Subcutaneous adipose tissue (tissue), 4 donors: ENCODE results near the gene GJB1. TPM values are rescaled to one million over a fixed set of nuclear protein-coding genes. Genes with fewer than 3 reads are reported as not detected.

Source experiments
- total RNA-seq, 4 donors: library from RNA; depleted of rRNA; stranded (reverse); fragments of >200 nt; gene quantifications; one replicate each; pipeline ENCODE4 v1.1.0, GENCODE V29; 2016
- TF ChIP-seq, protein P1 (sequence below): fragments of 450-650 bp; IDR thresholded peaks from one replicate; pipeline ENCODE4 v1.5.1; 2016; ENCODE audit warnings: low read depth, mild to moderate bottlenecking, control low read depth, antibody characterized with exemption, moderate library complexity

Gene GJB1
- total RNA-seq, 4 donors from 2014 or later: not detected

DNA sequence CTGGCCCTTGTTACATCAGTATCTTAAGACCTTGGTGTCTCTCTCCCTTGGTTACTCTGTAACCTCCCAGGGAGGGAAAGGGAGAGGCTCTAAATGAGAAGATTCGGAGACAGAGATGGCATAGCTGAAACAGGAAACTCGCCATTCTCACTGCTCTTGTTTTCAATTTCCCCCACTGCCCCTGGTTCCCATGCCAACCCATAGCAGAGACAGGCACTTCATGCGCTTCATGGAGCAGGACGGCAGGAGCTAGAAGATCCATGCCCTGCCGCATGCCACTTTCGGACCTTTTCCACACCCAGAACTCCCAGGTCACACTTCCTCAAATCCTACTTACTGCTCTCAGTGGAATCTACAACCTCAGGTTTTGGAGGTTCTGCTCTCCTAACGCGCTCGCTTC, 27.8 kb downstream of the GJB1 start:
- TF ChIP-seq, protein P1, sequence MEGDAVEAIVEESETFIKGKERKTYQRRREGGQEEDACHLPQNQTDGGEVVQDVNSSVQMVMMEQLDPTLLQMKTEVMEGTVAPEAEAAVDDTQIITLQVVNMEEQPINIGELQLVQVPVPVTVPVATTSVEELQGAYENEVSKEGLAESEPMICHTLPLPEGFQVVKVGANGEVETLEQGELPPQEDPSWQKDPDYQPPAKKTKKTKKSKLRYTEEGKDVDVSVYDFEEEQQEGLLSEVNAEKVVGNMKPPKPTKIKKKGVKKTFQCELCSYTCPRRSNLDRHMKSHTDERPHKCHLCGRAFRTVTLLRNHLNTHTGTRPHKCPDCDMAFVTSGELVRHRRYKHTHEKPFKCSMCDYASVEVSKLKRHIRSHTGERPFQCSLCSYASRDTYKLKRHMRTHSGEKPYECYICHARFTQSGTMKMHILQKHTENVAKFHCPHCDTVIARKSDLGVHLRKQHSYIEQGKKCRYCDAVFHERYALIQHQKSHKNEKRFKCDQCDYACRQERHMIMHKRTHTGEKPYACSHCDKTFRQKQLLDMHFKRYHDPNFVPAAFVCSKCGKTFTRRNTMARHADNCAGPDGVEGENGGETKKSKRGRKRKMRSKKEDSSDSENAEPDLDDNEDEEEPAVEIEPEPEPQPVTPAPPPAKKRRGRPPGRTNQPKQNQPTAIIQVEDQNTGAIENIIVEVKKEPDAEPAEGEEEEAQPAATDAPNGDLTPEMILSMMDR: no peak

DNA sequence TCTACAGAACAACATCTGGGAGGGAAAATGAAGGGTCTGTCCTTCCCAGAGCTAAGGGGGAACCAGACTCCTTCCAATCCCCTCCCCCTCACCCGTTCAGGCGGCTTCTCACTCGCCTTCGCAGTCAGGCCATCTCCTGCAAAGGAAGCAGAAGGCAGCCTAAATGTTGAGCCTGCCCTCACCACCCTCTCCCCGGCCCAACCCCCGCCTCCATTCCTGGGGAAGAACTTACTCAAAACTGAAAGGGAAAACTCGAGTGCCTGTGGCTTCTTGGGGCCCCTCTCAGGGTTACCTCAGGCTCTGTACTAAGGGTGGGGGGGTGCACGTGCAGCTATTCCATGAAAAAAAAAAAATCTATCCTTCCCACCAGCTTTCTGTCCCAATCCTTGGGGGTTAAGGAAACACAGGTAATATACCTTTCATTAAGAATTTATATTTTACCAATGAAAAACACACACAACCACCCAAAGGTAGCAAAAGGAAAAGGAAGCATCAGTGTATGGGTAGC, 28.5 kb downstream of the GJB1 start:
- TF ChIP-seq, protein P1: no peak

DNA sequence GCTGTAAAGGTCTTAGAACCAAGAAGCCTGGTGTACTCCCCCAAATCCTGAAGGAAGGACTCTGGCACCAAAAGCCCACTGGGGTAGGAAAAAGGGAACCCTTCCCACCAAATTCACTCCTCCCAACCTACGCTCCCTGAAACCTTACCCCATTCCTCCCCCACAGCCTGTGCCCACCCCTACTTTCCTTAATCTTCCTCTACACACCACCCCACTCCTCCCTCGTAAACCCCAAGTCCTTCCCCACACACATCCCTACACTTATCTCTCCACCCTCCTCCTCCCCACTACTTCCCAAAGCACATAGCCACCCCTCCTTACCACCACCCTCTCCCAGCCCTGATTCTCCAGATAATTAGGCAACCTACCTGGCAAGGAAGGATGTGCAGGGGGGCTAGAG, 29.2 kb downstream of the GJB1 start:
- TF ChIP-seq, protein P1: no peak

DNA sequence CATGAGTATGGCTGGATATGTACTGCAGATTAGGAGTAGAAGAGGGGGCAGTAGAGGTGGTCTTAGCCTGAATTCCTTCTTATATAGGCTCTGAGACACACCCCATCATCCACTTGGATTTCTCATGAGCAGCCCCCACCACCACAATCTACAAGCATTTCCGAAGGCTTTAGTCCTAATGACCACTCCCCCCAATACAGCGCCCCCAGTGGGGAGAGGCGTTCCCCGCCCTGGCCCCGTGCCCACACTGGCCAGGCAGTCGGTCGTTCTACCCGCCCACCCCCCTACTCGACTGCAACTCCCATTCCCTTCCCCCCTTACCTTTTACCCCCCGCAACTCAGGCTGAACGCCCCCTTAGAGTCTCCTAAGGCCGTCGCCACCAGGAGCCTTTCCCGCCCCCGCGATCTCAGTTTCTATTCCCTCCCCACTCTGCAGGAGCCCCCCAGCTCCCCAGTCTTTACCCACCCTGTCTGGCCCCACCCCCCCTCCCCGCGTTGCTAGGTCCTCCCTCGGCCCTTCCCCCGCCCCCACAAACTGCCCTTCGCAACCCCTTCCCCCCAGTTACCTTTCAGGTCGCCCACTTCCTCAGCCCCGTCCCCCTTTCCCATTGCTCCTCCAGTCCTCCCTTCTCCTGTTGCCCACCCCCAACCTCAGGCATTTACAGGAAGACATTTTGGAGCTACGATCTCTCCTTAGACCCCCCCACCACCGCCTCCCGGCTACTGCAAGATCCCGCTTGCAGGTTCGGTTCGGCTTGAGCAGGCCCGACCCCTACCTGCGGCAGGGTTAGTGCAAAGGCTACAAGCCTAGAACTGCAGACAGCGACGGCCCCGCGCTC, 30.4 kb downstream of the GJB1 start:
- TF ChIP-seq, protein P1: no peak

DNA sequence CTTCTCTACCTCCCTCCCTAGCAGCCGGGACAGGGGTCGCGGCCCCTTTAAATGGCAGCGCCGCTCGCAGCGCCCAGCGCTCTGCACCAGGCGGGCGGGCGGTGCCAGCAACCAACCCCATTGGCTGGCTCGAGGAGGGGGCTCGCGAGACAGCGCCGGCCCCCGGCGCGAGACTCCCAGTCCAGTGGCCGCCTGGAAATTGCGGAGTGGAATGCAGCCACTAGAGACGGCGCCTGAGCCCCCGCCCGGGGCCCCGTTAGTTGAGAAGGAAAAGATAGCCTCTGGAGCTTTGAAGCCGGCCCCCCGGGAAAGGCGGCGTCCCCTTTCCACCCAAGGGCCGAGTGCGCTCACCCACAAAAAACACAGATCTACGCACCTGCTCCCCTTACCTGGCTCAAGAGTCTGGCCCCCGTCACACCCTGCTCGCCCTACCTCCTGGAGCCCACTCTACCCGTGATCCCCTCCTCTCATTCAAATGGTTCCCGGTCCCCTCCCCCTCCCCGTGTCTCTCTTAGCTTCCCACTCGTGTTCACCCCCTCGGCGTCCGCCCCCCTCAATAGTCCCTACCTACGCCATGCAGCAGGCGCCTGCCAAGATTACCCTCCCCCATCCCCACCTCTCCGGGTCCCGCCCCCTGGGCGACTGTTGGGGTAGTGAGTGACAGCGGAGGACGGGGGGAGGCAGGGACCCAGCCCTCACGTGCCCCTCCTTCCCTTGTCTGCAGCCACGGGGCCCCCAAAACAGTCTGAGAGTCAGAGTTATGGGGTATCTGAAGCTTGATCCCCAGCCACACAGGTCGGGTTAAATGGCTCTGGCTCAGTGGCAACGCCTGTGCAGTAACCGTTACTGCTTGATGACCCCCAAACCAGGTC, 31.3 kb downstream of the GJB1 start, which contains the start of gene ZMYM3:
Gene ZMYM3, minus strand, starts transcription at position 49 of the 872 bp plus-strand sequence. CDS start 885 bp downstream, outside the sequence.
- TF ChIP-seq, protein P1: no peak

DNA sequence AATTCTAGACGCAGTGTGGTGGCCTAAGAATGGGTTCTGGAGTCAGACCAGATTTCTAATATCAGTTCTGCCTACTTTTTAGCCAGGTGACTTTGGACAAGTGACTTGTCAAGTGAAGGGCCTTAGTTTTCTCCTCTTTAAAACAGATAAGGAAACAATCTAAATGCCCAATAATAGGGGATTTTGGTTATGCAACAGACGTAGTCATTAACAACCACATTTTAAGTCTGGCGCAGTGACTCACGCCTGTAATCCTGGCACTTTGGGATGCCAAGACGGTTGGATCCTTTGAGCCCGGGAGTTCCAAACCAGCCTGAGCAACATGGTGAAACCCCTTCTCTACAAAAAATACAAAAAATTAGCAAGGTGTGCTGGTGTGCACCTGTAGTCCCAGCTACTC, 33.0 kb downstream of the GJB1 start:
- TF ChIP-seq, protein P1: no peak

DNA sequence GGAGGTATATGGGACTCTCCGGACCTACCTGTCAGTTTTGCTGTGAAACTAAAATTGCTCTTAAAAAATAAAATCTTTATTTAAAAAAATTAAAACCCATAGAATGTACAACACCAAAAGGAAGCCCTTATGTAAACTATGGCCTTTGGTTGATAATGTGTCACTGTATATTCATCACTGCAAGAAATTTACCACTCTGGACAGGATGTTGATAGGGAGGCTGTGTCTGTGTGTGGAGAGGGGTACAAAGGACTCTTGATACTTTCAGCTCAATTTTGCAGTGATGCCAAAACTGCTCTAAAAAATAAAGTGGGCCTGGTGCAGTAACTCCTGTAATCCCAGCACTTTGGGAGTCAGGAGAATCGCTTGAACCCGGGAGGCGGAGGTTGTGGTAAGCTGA, 33.8 kb downstream of the GJB1 start:
- TF ChIP-seq, protein P1: no peak
